Loucy (cell line): ENCODE measurements around the gene GBX2.

Experiments
- H2AFZ ChIP-seq: fragments of 200-600 bp; sonication (generic); 2 replicates; pipeline ENCODE4 v1.6.0; 2016; ENCODE audit warnings: antibody characterized with exemption, mild to moderate bottlenecking, low read length, moderate library complexity
- H3F3A ChIP-seq: fragments of 200-600 bp; 2 replicates; pipeline ENCODE4 v1.6.0; 2016; ENCODE audit warnings: antibody characterized with exemption, low read depth, mild to moderate bottlenecking
- H3K27me3 ChIP-seq: fragments of 200-600 bp; sonication (generic); 2 replicates; pipeline ENCODE4 v1.6.1; 2014; ENCODE audit warnings: low read length, mild to moderate bottlenecking; ENCODE audit not compliant: insufficient read depth, poor library complexity, severe bottlenecking
- H3K36me3 ChIP-seq: fragments of 200-600 bp; sonication (generic); 2 replicates; pipeline ENCODE4 v1.6.1; 2016; ENCODE audit warnings: low read length; ENCODE audit not compliant: insufficient read depth
- H3K4me1 ChIP-seq: fragments of 200-600 bp; sonication (generic); 2 replicates; pipeline ENCODE4 v1.5.1; 2014; ENCODE audit warnings: low read length, mild to moderate bottlenecking; ENCODE audit not compliant: insufficient read depth, poor library complexity, severe bottlenecking
- H3K4me2 ChIP-seq: fragments of 200-600 bp; sonication (generic); 2 replicates; pipeline ENCODE4 v1.6.0; 2014; ENCODE audit warnings: antibody characterized with exemption, low read length, low read depth, mild to moderate bottlenecking; ENCODE audit not compliant: poor library complexity, severe bottlenecking
- H3K4me3 ChIP-seq: fragments of 200-600 bp; sonication (generic); 2 replicates; pipeline ENCODE4 v1.5.1; 2014; ENCODE audit warnings: low read length, mild to moderate bottlenecking, mixed read lengths; ENCODE audit not compliant: poor library complexity, severe bottlenecking
- H3K79me2 ChIP-seq: fragments of 200-600 bp; sonication (generic); 2 replicates; pipeline ENCODE4 v1.6.1; 2014; ENCODE audit warnings: low read length; ENCODE audit not compliant: insufficient read depth
- H3K9ac ChIP-seq: fragments of 200-600 bp; sonication (generic); 2 replicates; pipeline ENCODE4 v1.6.0; 2014; ENCODE audit warnings: mild to moderate bottlenecking, low read depth, low read length, moderate library complexity; ENCODE audit not compliant: poor library complexity, severe bottlenecking
- H3K9me2 ChIP-seq: fragments of 200-600 bp; sonication (generic); replicated peaks from 2 replicates; pipeline ENCODE4 v1.6.1; 2016; ENCODE audit warnings: low read depth, low read length, mixed read lengths
- H3K9me3 ChIP-seq: fragments of 200-600 bp; sonication (generic); 2 replicates; pipeline ENCODE4 v1.6.1; 2014; ENCODE audit warnings: mild to moderate bottlenecking, antibody characterized with exemption, low read length, low read depth; ENCODE audit not compliant: insufficient read depth
- H4K20me1 ChIP-seq: fragments of 200-600 bp; sonication (generic); 2 replicates; pipeline ENCODE4 v1.6.0; 2014; ENCODE audit warnings: antibody characterized with exemption, low read length, mild to moderate bottlenecking; ENCODE audit not compliant: insufficient read depth, poor library complexity, severe bottlenecking
- CTCF ChIP-seq: fragments of 200-600 bp; sonication (generic); conservative IDR thresholded peaks from 2 replicates; pipeline ENCODE4 v1.5.1; 2014; ENCODE audit warnings: mild to moderate bottlenecking, antibody characterized with exemption, low read length
- EZH2phosphoT487 ChIP-seq: fragments of 200-600 bp; IDR thresholded peaks from 2 replicates; pipeline ENCODE4 v1.6.1; 2018; ENCODE audit warnings: antibody characterized with exemption, mild to moderate bottlenecking, moderate library complexity, borderline replicate concordance

GBX2 gene

GRCh38 chr2:236190674-236191073 is 22.5 kb upstream of the GBX2 start:
- H3K36me3 ChIP-seq = no peaks in the 10 kb centered on the region
- H3K4me2 ChIP-seq = no peak overlapping the region
- TF ChIP-seq EZH2phosphoT487 = no peak
- TF ChIP-seq CTCF = no peak
- H3K27me3 ChIP-seq = no peaks in the 10 kb centered on the region
- H3K9me3 ChIP-seq = no peaks in the 10 kb centered on the region
- H3K9me2 ChIP-seq = no peaks in the 10 kb centered on the region
- no peak overlapping the region for H3K9ac ChIP-seq
- H3F3A ChIP-seq = no peaks in the 10 kb centered on the region
- H3K4me1 ChIP-seq = no peaks in the 10 kb centered on the region
- H3K79me2 ChIP-seq = no peaks in the 10 kb centered on the region
- H2AFZ ChIP-seq = no peak overlapping the region
- H4K20me1 ChIP-seq = no peaks in the 10 kb centered on the region
- no peak overlapping the region for H3K4me3 ChIP-seq

GRCh38 chr2:236184701-236185100 is 16.5 kb upstream of the GBX2 start:
- H4K20me1 ChIP-seq = no peaks in the 10 kb centered on the region
- TF ChIP-seq CTCF (no peak), EZH2phosphoT487 (no peak)
- no peaks in the 10 kb centered on the region for H3K79me2 ChIP-seq
- no peaks in the 10 kb centered on the region for H3K9me2 ChIP-seq
- no peaks in the 10 kb centered on the region for H3F3A ChIP-seq
- H3K4me2 ChIP-seq = no peak overlapping the region
- no peak overlapping the region for H2AFZ ChIP-seq
- H3K9ac ChIP-seq = no peak overlapping the region
- H3K36me3 ChIP-seq = no peaks in the 10 kb centered on the region
- no peaks in the 10 kb centered on the region for H3K27me3 ChIP-seq
- no peaks in the 10 kb centered on the region for H3K4me1 ChIP-seq
- no peak overlapping the region for H3K4me3 ChIP-seq
- peaks cover 7% of the 10 kb centered on the region; the same call in 1 of the 2 replicates for H3K9me3 ChIP-seq

- no peaks in the 10 kb centered on the region for H3K4me1 ChIP-seq
- TF ChIP-seq EZH2phosphoT487 (no peak), CTCF (peak; percentile 84)
- no peaks in the 10 kb centered on the region for H3K79me2 ChIP-seq
- H3K9ac ChIP-seq = no peak overlapping the region
- no peaks in the 10 kb centered on the region for H3K9me2 ChIP-seq
- no peaks in the 10 kb centered on the region for H4K20me1 ChIP-seq
- no peaks in the 10 kb centered on the region for H3F3A ChIP-seq
- H3K4me2 ChIP-seq = no peak overlapping the region
- no peaks in the 10 kb centered on the region for H3K27me3 ChIP-seq
- no peaks in the 10 kb centered on the region for H3K36me3 ChIP-seq
- H3K9me3 ChIP-seq = peaks cover 7% of the 10 kb centered on the region; the same call in 1 of the 2 replicates
- H3K4me3 ChIP-seq = no peak overlapping the region
- H2AFZ ChIP-seq = no peak overlapping the region
Measured at GRCh38 chr2:236180831-236181453, 12.8 kb upstream of the GBX2 start.
